BLaER1 treated with 17β-estradiol and CSF1 and Interleukin-3, amounts not matched to agents 10 nM and 100 nM (cell line): ENCODE measurements around the gene OR3A2.
"Not testable (repeated sequence)": the region's sequence is repeated elsewhere in the genome, so short reads cannot be mapped to it uniquely, and the experiment has no call there.

Experiments used
- H3K27ac ChIP-seq, 11 experiments: shearing (Covaris generic); formaldehyde crosslinking; 2 replicates each; pipeline ENCODE4 v1.8.1; 2022
- H3K27me3 ChIP-seq, 11 experiments: shearing (Covaris generic); formaldehyde crosslinking; 2 replicates each; pipeline ENCODE4 v1.8.1; 2022
- H3K36me3 ChIP-seq, 11 experiments: shearing (Covaris generic); formaldehyde crosslinking; 2 replicates each; pipeline ENCODE4 v1.8.1; 2022
- H3K4me1 ChIP-seq, 10 experiments: shearing (Covaris generic); formaldehyde crosslinking; 2 replicates each; pipeline ENCODE4 v1.8.1; 2022
- H3K4me2 ChIP-seq, 11 experiments: shearing (Covaris generic); formaldehyde crosslinking; 2 replicates each; pipeline ENCODE4 v1.8.1; 2022
- H3K4me3 ChIP-seq, 10 experiments: shearing (Covaris generic); formaldehyde crosslinking; 2 replicates each; pipeline ENCODE4 v1.8.1; 2022
- H3K9ac ChIP-seq, 11 experiments: shearing (Covaris generic); formaldehyde crosslinking; 2 replicates each; pipeline ENCODE4 v1.8.1; 2022
- H3K9me3 ChIP-seq, 11 experiments: shearing (Covaris generic); formaldehyde crosslinking; replicated peaks in 1 of 11; 2 replicates each; pipeline ENCODE4 v1.8.1; 2022
- H4K20me1 ChIP-seq, 11 experiments: shearing (Covaris generic); formaldehyde crosslinking; 2 replicates each; pipeline ENCODE4 v1.8.1; 2022
- Cebpa-rat ChIP-seq, 11 experiments: shearing (Covaris generic); IDR thresholded peaks; 2 replicates each; pipeline ENCODE4 v1.8.1; 2022

OR3A2 gene

GRCh38 chr17:3316836-3317235 lies 69.3 kb downstream of the OR3A2 start:
- Histone ChIP-seq H3K4me1 (no peaks in the 10 kb centered on the region; a peak in 1 of 20 replicates), H3K36me3 (no peaks in the 10 kb centered on the region), H3K27me3 (no peaks in the 10 kb centered on the region), H3K4me2 (no peak overlapping the region), H3K4me3 (no peak overlapping the region), H3K9ac (no peak overlapping the region), H3K27ac (no peak overlapping the region), H3K9me3 (peaks cover 0 to 7% (median 0%) of the 10 kb centered on the region in 11 experiments; a peak in 2 of 22 replicates), H4K20me1 (no peaks in the 10 kb centered on the region)
- TF ChIP-seq Cebpa-rat (IDR thresholded peaks at IDR 0.05): no peak

DNA sequence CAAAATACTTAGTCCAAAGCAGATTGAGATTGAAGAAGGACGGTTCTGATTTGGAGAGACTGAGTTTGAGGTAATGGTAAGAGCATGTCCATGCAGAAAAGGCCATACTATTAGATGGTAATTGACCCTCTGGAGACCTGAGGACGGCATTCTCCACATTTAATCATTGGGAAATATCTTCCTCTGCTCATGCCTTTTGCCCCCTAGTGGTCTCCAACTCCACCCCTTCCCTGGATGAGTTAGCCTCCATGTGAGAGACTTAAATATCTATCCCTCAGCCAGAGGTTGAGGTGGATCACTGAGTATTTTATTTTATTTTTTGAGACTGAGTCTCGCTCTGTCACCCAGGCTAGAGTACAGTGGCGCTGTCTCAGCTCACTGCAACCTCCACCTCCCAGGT lies 77.5 kb downstream of the OR3A2 start:
- H3K9me3 ChIP-seq: no peaks in the 10 kb centered on the region
- no peaks in the 10 kb centered on the region for H3K36me3 ChIP-seq
- H3K9ac ChIP-seq: no peak overlapping the region
- H3K4me2 ChIP-seq: no peak overlapping the region
- no peaks in the 10 kb centered on the region for H4K20me1 ChIP-seq
- no peaks in the 10 kb centered on the region for H3K4me1 ChIP-seq
- no peak overlapping the region for H3K4me3 ChIP-seq
- no peak for TF ChIP-seq Cebpa-rat (IDR thresholded peaks at IDR 0.05)
- H3K27ac ChIP-seq: no peak overlapping the region
- no peaks in the 10 kb centered on the region for H3K27me3 ChIP-seq

- H3K4me1 ChIP-seq: no peaks in the 10 kb centered on the region
- no peaks in the 10 kb centered on the region for H3K27me3 ChIP-seq
- H3K9ac ChIP-seq: no peak within 1 kb of the TSS
- no peaks in the 10 kb centered on the region for H3K36me3 ChIP-seq
- no peaks in the 10 kb centered on the region for H4K20me1 ChIP-seq
- peaks cover 0 to 11% (median 4%) of the 10 kb centered on the region in 11 experiments; a peak in 4 of 22 replicates for H3K9me3 ChIP-seq
- no peak within 1 kb of the TSS for H3K4me3 ChIP-seq
- H3K27ac ChIP-seq: no peak within 1 kb of the TSS
- TF ChIP-seq Cebpa-rat (IDR thresholded peaks at IDR 0.05): no peak
- no peak within 1 kb of the TSS for H3K4me2 ChIP-seq
These were observed 87.8 kb downstream of the OR3A2 start, which contains the start of gene OR3A1 for GRCh38 chr17:3298260-3298659. OR3A1 (minus strand) TSS chr17:3298360; CDS start chr17:3292582, 5,778 bp downstream.

- TF ChIP-seq Cebpa-rat (IDR thresholded peaks at IDR 0.05): no peak
- Histone ChIP-seq H3K4me3 (no peak overlapping the region), H3K9me3 (peaks cover 0 to 6% (median 0%) of the 10 kb centered on the region in 11 experiments; a peak in 1 of 22 replicates), H3K4me2 (no peak overlapping the region), H3K4me1 (no peaks in the 10 kb centered on the region), H3K9ac (no peak overlapping the region), H3K27ac (no peak overlapping the region), H3K27me3 (no peaks in the 10 kb centered on the region), H4K20me1 (no peaks in the 10 kb centered on the region), H3K36me3 (no peaks in the 10 kb centered on the region)
These were observed 90.5 kb downstream of the OR3A2 start for GRCh38 chr17:3295632-3296031.

DNA sequence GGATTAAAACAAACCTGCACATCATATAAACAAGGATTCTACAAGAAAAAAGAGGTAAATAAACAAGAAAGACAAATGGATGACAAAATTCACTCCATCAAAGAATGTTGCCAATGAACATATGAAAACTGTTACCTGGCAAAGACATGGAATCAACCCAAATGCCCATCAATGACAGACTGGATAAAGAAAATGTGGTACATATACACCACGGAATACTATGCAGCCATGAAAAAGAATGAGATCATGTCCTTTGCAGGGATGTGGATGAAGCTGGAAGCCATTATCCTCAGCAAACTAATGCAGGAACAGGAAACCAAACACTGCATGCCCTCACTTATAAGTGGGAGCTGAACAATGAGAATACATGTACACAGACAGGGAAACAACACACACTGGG lies 92.6 kb downstream of the OR3A2 start:
- not testable (repeated sequence) for H3K9me3 ChIP-seq, H3K27me3 ChIP-seq, H3K4me2 ChIP-seq, H3K27ac ChIP-seq, H3K4me3 ChIP-seq, H3K9ac ChIP-seq, H3K4me1 ChIP-seq, H4K20me1 ChIP-seq, H3K36me3 ChIP-seq

- Histone ChIP-seq H3K4me1 (peaks cover 0 to 23% (median 1%) of the 10 kb centered on the region in 10 experiments; a peak in 8 of 20 replicates), H3K36me3 (no peaks in the 10 kb centered on the region), H3K9ac (no peak overlapping the region), H3K9me3 (no peaks in the 10 kb centered on the region), H4K20me1 (no peaks in the 10 kb centered on the region), H3K27ac (no peak overlapping the region), H3K4me2 (peak overlapping the region in 3 of 11 experiments; percentile 18 to 39 (median 29); a peak in 6 of 22 replicates), H3K27me3 (no peaks in the 10 kb centered on the region), H3K4me3 (no peak overlapping the region)
- no peak for TF ChIP-seq Cebpa-rat (IDR thresholded peaks at IDR 0.05)
These were observed 103.2 kb downstream of the OR3A2 start for GRCh38 chr17:3282901-3283300.

DNA sequence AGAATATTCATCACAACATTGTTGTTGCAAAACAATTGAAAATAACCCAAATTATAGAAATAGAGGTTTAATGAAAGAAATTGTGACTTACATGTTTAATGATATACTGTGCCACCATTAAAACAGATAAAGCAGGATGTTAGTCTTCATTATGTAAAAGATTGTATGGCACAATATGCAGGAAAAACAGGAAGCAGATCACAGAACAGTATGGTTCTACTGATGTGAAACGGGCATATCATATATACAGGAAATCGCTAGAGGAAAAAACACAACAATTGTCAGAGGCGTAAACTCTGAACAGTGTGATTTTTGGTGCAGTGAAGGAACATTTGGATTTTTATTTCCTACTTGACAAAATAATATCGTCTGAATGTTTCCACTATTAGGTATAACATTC lies 110.0 kb downstream of the OR3A2 start:
- H3K4me1 ChIP-seq: peaks cover 0 to 17% (median 6%) of the 10 kb centered on the region in 10 experiments; a peak in 10 of 20 replicates
- H3K4me3 ChIP-seq: no peak overlapping the region
- H3K27ac ChIP-seq: peak overlapping the region in 7 of 11 experiments; percentile 31 to 66 (median 55); a peak in 12 of 22 replicates
- H4K20me1 ChIP-seq: no peaks in the 10 kb centered on the region
- H3K36me3 ChIP-seq: no peaks in the 10 kb centered on the region
- H3K27me3 ChIP-seq: no peaks in the 10 kb centered on the region
- H3K9me3 ChIP-seq: peaks cover 10 to 19% (median 11%) of the 10 kb centered on the region in 11 experiments
- peak overlapping the region in 3 of 11 experiments; percentile 26 to 51 (median 35); a peak in 5 of 22 replicates for H3K4me2 ChIP-seq
- H3K9ac ChIP-seq: no peak overlapping the region
- TF ChIP-seq Cebpa-rat (IDR thresholded peaks at IDR 0.05): no peak

DNA sequence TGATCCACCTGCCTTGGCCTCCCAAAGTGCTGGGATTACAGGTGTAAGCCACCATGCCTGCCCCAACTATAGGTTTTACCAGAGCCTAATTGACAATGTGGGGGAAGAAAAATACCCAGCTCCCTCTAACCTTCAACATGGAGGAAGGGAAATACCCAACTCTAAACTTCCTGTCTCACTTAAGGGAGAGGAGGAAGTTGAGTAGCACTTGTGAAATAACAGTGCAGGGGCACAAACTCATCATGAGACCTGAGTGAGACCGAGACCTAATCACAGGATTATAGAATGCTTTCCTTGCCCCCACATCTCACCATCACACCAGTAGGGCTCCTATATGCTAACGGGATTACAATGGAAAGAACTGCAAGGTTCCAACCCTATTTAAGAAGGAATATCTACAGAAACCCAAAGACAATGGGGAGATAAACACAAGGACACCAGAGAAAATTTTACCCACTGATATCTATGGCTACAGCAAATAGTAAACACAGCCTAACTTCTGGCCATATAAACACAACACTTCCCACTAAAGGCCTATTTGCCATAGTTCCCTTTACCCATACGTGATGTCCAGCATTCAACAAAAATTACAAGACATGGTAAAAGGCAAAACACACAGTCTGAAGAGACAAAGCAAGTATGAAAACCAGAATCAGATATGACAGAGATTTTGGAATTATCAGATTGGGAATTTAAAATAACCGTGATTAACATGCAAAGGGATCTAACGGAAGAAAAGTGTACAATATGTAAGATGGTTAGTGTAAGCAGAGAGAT lies 114.8 kb downstream of the OR3A2 start:
- peak overlapping the region in 6 of 11 experiments; percentile 1 to 45 (median 30); a peak in 9 of 22 replicates for H3K4me2 ChIP-seq
- no peak for TF ChIP-seq Cebpa-rat (IDR thresholded peaks at IDR 0.05)
- H3K9me3 ChIP-seq: peaks cover 25 to 51% (median 30%) of the 10 kb centered on the region in 11 experiments
- H4K20me1 ChIP-seq: no peaks in the 10 kb centered on the region
- peak overlapping the region in 5 of 11 experiments; percentile 43 to 64 (median 59); a peak in 8 of 22 replicates for H3K27ac ChIP-seq
- no peaks in the 10 kb centered on the region for H3K36me3 ChIP-seq
- peaks cover 0 to 17% (median 11%) of the 10 kb centered on the region in 10 experiments; a peak in 17 of 20 replicates for H3K4me1 ChIP-seq
- H3K9ac ChIP-seq: no peak overlapping the region
- no peaks in the 10 kb centered on the region for H3K27me3 ChIP-seq
- peak overlapping the region in 1 of 10 experiments; percentile 35; a peak in 1 of 20 replicates for H3K4me3 ChIP-seq

- Histone ChIP-seq H3K36me3 (no peaks in the 10 kb centered on the region), H3K4me2 (no peak overlapping the region), H3K4me1 (peaks cover 0 to 6% (median 0%) of the 10 kb centered on the region in 10 experiments; a peak in 1 of 20 replicates), H3K9ac (no peak overlapping the region), H3K4me3 (no peak overlapping the region), H4K20me1 (no peaks in the 10 kb centered on the region), H3K27me3 (no peaks in the 10 kb centered on the region), H3K27ac (0 out of 22 replicates have a peak overlapping the region, but pooled peaks of 1 of the 11 experiments have one; percentile 5), H3K9me3 (peaks cover 0 to 9% (median 0%) of the 10 kb centered on the region in 11 experiments; a peak in 1 of 22 replicates)
- no peak for TF ChIP-seq Cebpa-rat (IDR thresholded peaks at IDR 0.05)
These were observed 125.5 kb downstream of the OR3A2 start for GRCh38 chr17:3260600-3260999.
